Tibial nerve (tissue), 4 donors: ENCODE data around the gene SP3. TPM values are rescaled to one million over a fixed set of nuclear protein-coding genes. Genes with fewer than 3 reads are reported as not detected.

Source experiments
- DNase-seq, 2 donors: peaks; one replicate each; pipeline ENCODE4 v3.0.0-alpha.2; 2019; ENCODE audit warnings: low spot score in 2 of 2
- H3K27ac ChIP-seq, 4 donors: fragments of 200-600 bp; sonication (generic) in 3 of 4; one replicate each; pipeline ENCODE4 v1.5.1; 2017 to 2019; ENCODE audit warnings: mild to moderate bottlenecking in 1 of 4
- H3K27me3 ChIP-seq, 2 donors: fragments of 200-600 bp; sonication (generic) in 1 of 2; one replicate each; pipeline versions ENCODE4 v1.5.1 to v1.6.0; 2017 to 2019
- H3K36me3 ChIP-seq, 3 donors: fragments of 200-600 bp; sonication (generic); one replicate each; pipeline ENCODE4 v1.5.1; 2018 to 2019
- H3K4me1 ChIP-seq, 4 donors: fragments of 200-600 bp; sonication (generic) in 3 of 4; one replicate each; pipeline ENCODE4 v1.5.1; 2017 to 2019
- H3K4me3 ChIP-seq, 4 donors: fragments of 200-600 bp; sonication (generic) in 3 of 4; one replicate each; pipeline ENCODE4 v1.5.1; 2017 to 2019; ENCODE audit warnings: mild to moderate bottlenecking in 1 of 4, moderate library complexity in 1 of 4
- H3K9me3 ChIP-seq, 4 donors: fragments of 200-600 bp; sonication (generic) in 3 of 4; one replicate each; pipeline ENCODE4 v1.5.1; 2017 to 2019
- CTCF ChIP-seq, 5 experiments: fragments of 200-600 bp in 3 of 5; fragments of 450-650 bp in 2 of 5; sonication (generic) in 3 of 5; IDR thresholded peaks; one replicate each; pipeline ENCODE4 v1.5.1; 2016 to 2019; ENCODE audit warnings: antibody characterized with exemption in 5 of 5, mild to moderate bottlenecking in 3 of 5, moderate library complexity in 2 of 5
- EP300 ChIP-seq, 2 donors: sonication (generic); formaldehyde crosslinking; IDR thresholded peaks; one replicate each; pipeline ENCODE4 v1.6.1; 2017; ENCODE audit warnings: antibody characterized with exemption in 2 of 2, mild to moderate bottlenecking in 1 of 2
- POLR2A ChIP-seq, 2 donors: fragments of 450-650 bp; IDR thresholded peaks; one replicate each; pipeline ENCODE4 v1.6.1; 2017; ENCODE audit warnings: antibody characterized with exemption in 2 of 2, mild to moderate bottlenecking in 2 of 2, moderate library complexity in 2 of 2
- WGBS, 2 donors: methylation state at CpG; one replicate each; pipeline ENCODE4 v1.1.5; 2018; 5-methylcytosine and 5-hydroxymethylcytosine counted together
- total RNA-seq, 4 donors: library from RNA; depleted of rRNA; stranded (reverse); fragments of >200 nt; gene quantifications; one replicate each; pipeline ENCODE4 v1.1.0, GENCODE V29; 2016

The SP3 gene
- total RNA-seq, 4 donors from 2014 or later = 72.5 to 152 (median 128) TPM

GRCh38 chr2:173876833-173877413, 88.2 kb downstream of the SP3 start:
- Histone ChIP-seq H3K4me1 (no peaks in the 10 kb centered on the region), H3K9me3 (no peaks in the 10 kb centered on the region), H3K27ac (no peak overlapping the region), H3K4me3 (no peak overlapping the region), H3K36me3 (no peaks in the 10 kb centered on the region), H3K27me3 (no peaks in the 10 kb centered on the region)
- DNase-seq = no peak
- TF ChIP-seq POLR2A (IDR thresholded peaks at IDR 0.05) = no peak
- no peak for TF ChIP-seq CTCF (IDR thresholded peaks at IDR 0.05)
- TF ChIP-seq EP300 (IDR thresholded peaks at IDR 0.05) = no peak
- 74 to 84% methylated on average over 9 of the region's 9 CpGs for WGBS, 2 donors

- Histone ChIP-seq H3K4me3 (no peak overlapping the region), H3K27ac (no peak overlapping the region), H3K4me1 (no peaks in the 10 kb centered on the region), H3K27me3 (no peaks in the 10 kb centered on the region), H3K9me3 (no peaks in the 10 kb centered on the region), H3K36me3 (no peaks in the 10 kb centered on the region)
- no peak for TF ChIP-seq EP300 (IDR thresholded peaks at IDR 0.05)
- TF ChIP-seq CTCF (IDR thresholded peaks at IDR 0.05) = no peak
- TF ChIP-seq POLR2A (IDR thresholded peaks at IDR 0.05) = no peak
- WGBS, 2 donors = 60 to 66% methylated on average over 1 of the region's 1 CpG
- DNase-seq = no peak
These were observed 90.3 kb downstream of the SP3 start for GRCh38 chr2:173874894-173875237.

GRCh38 chr2:173874003-173874893, 90.9 kb downstream of the SP3 start:
- no peaks in the 10 kb centered on the region for H3K9me3 ChIP-seq
- no peaks in the 10 kb centered on the region for H3K4me1 ChIP-seq
- 78 to 82% methylated on average over 13 of the region's 13 CpGs for WGBS, 2 donors
- no peaks in the 10 kb centered on the region for H3K36me3 ChIP-seq
- no peak overlapping the region for H3K4me3 ChIP-seq
- H3K27ac ChIP-seq = no peak overlapping the region
- TF ChIP-seq EP300 (IDR thresholded peaks at IDR 0.05) = no peak
- TF ChIP-seq POLR2A (IDR thresholded peaks at IDR 0.05) = no peak
- TF ChIP-seq CTCF (IDR thresholded peaks at IDR 0.05) = no peak
- DNase-seq = no peak
- H3K27me3 ChIP-seq = no peaks in the 10 kb centered on the region

GRCh38 chr2:173872714-173873113, 92.5 kb downstream of the SP3 start:
- H3K27me3 ChIP-seq = no peaks in the 10 kb centered on the region
- WGBS, 2 donors = 95 to 96% methylated on average over 5 of the region's 5 CpGs
- no peaks in the 10 kb centered on the region for H3K9me3 ChIP-seq
- no peak overlapping the region for H3K4me3 ChIP-seq
- peaks cover 0 to 3% (median 0%) of the 10 kb centered on the region in 4 donors for H3K4me1 ChIP-seq
- H3K27ac ChIP-seq = no peak overlapping the region
- TF ChIP-seq EP300 (IDR thresholded peaks at IDR 0.05) (no peak), CTCF (IDR thresholded peaks at IDR 0.05) (no peak), POLR2A (IDR thresholded peaks at IDR 0.05) (no peak)
- no peak for DNase-seq
- no peaks in the 10 kb centered on the region for H3K36me3 ChIP-seq
